ENCODE measurements around the gene BEND5.

The BEND5 gene

GRCh38 chr1:48776393-48777218, at the start of gene BEND5:
TSS of gene BEND5 (minus strand) at chr1:48776891. CDS start at chr1:48776831, 60 bp downstream.
- Histone ChIP-seq H3K79me2 (ENCODE audit: insufficient read depth, low read length) (no peaks in the 10 kb centered on the region), H3K36me3 (ENCODE audit: insufficient read depth, low read length) (no peaks in the 10 kb centered on the region), H3K4me1 (ENCODE audit: insufficient read depth, low read length, severe bottlenecking) (no peaks in the 10 kb centered on the region), H3K9me3 (ENCODE audit: low read length) (no peaks in the 10 kb centered on the region), H2AFZ (ENCODE audit: low read length) (no peak within 1 kb of the TSS), H3K9ac (ENCODE audit: low read length) (no peak within 1 kb of the TSS), H3K9me2 (ENCODE audit: low read depth, low read length) (no peaks in the 10 kb centered on the region), H3K4me2 (ENCODE audit: low read length) (no peak within 1 kb of the TSS), H4K20me1 (ENCODE audit: insufficient read depth, low read length) (no peaks in the 10 kb centered on the region), H3K27ac (ENCODE audit: low read depth, low read length, poor library complexity, severe bottlenecking) (no peak within 1 kb of the TSS), H3K27me3 (ENCODE audit: insufficient read depth, low read length) (no peaks in the 10 kb centered on the region; the same call in 1 of the 2 replicates), H3F3A (ENCODE audit: insufficient read depth, low read length) (no peaks in the 10 kb centered on the region), H3K4me3 (ENCODE audit: low read depth, low read length, poor library complexity, severe bottlenecking) (no peak within 1 kb of the TSS)
- TF ChIP-seq EZH2 (IDR thresholded peaks at IDR 0.05; ENCODE audit: borderline replicate concordance, low read length): no peak
- no peak for TF ChIP-seq CTCF (IDR thresholded peaks at IDR 0.05; ENCODE audit: low read length)

GRCh38 chr1:48823168-48823567, 46.5 kb upstream of the BEND5 start:
- Histone ChIP-seq H3K4me2 (ENCODE audit: low read length) (no peak overlapping the region), H3K36me3 (ENCODE audit: insufficient read depth, low read length) (no peaks in the 10 kb centered on the region), H2AFZ (ENCODE audit: low read length) (no peak overlapping the region), H3K9me3 (ENCODE audit: low read length) (no peaks in the 10 kb centered on the region), H3K79me2 (ENCODE audit: insufficient read depth, low read length) (no peaks in the 10 kb centered on the region), H4K20me1 (ENCODE audit: insufficient read depth, low read length) (no peaks in the 10 kb centered on the region), H3K4me1 (ENCODE audit: insufficient read depth, low read length, severe bottlenecking) (no peaks in the 10 kb centered on the region), H3F3A (ENCODE audit: insufficient read depth, low read length) (no peaks in the 10 kb centered on the region), H3K4me3 (ENCODE audit: low read depth, low read length, poor library complexity, severe bottlenecking) (no peak overlapping the region), H3K27ac (ENCODE audit: low read depth, low read length, poor library complexity, severe bottlenecking) (no peak overlapping the region), H3K9me2 (ENCODE audit: low read depth, low read length) (no peaks in the 10 kb centered on the region), H3K9ac (ENCODE audit: low read length) (no peak overlapping the region), H3K27me3 (ENCODE audit: insufficient read depth, low read length) (no peaks in the 10 kb centered on the region)
- no peak for TF ChIP-seq CTCF (IDR thresholded peaks at IDR 0.05; ENCODE audit: low read length)
- TF ChIP-seq EZH2 (IDR thresholded peaks at IDR 0.05; ENCODE audit: borderline replicate concordance, low read length): no peak

GRCh38 chr1:48820491-48820890, 43.8 kb upstream of the BEND5 start:
- Histone ChIP-seq H2AFZ (ENCODE audit: low read length) (no peak overlapping the region), H3F3A (ENCODE audit: insufficient read depth, low read length) (no peaks in the 10 kb centered on the region), H3K27me3 (ENCODE audit: insufficient read depth, low read length) (no peaks in the 10 kb centered on the region), H4K20me1 (ENCODE audit: insufficient read depth, low read length) (no peaks in the 10 kb centered on the region), H3K4me1 (ENCODE audit: insufficient read depth, low read length, severe bottlenecking) (no peaks in the 10 kb centered on the region), H3K79me2 (ENCODE audit: insufficient read depth, low read length) (no peaks in the 10 kb centered on the region), H3K27ac (ENCODE audit: low read depth, low read length, poor library complexity, severe bottlenecking) (no peak overlapping the region), H3K4me3 (ENCODE audit: low read depth, low read length, poor library complexity, severe bottlenecking) (no peak overlapping the region), H3K9ac (ENCODE audit: low read length) (no peak overlapping the region), H3K9me3 (ENCODE audit: low read length) (no peaks in the 10 kb centered on the region), H3K4me2 (ENCODE audit: low read length) (no peak overlapping the region), H3K9me2 (ENCODE audit: low read depth, low read length) (no peaks in the 10 kb centered on the region), H3K36me3 (ENCODE audit: insufficient read depth, low read length) (no peaks in the 10 kb centered on the region)
- TF ChIP-seq EZH2 (IDR thresholded peaks at IDR 0.05; ENCODE audit: borderline replicate concordance, low read length): no peak
- TF ChIP-seq CTCF (IDR thresholded peaks at IDR 0.05; ENCODE audit: low read length): no peak

All from OCI-LY1 (cell line).